GM19238 (cell line): Measurements from ENCODE around the gene MBNL1.

Source experiments
- DNase-seq: peaks from one replicate; pipeline ENCODE4 v3.0.0; 2011; ENCODE audit warnings: low spot score; ENCODE audit not compliant: insufficient read length

MBNL1 gene

DNA sequence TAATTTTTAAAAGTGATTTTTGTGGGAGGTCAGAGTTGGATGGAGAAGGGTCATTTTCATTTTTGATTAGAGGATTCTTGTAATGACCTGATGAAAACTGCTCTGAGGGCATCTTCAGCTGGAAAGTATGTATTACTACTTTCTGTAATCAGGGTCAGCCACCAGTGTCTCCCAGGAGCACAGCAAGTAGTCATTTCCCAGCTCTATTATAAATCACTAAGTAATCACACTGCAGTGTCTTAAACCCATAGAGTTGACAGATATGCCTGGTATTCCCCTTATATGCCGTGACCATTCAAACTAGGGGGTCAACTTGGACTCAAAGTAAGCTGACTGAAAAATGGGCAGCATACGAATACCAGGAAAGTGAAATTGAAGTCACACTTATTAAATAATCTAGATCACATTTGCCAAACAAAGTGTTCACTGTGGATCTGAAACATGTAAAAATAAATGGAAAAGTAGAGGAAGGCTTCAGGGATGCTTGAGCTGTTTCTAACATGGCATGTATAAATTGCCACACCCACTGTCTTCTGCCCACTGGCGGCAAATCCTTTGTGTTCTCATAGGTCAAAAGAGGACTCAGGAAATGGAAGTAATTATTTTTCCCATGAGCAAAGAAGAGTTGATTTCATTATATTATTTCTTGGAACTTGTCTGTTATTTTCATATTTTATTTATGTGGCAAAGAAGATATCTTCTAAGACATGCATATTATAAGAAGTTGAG, 105.7 kb downstream of the MBNL1 start:
- DNase-seq, result no peak

DNA sequence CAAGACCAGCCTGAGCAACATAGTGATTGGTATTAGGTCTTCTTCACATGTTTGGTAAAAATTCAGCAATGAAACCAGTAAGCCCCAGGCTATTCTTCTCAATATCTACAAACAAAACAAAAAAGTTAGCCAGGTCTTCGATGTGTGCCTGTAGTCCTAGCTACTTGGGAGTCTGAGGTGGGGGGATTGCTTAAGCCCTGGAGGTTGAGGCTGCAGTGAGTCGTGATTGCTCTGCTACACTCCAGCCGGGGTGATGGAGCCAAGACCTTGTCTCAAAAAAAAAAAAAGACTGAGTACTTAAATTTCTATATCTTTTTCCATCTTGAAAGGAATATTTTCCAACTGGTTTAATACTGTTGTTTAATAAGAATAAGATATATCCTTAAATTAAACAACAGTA, 106.8 kb downstream of the MBNL1 start:
- DNase-seq, result no peak

- no peak for DNase-seq
These were observed 107.8 kb downstream of the MBNL1 start for GRCh38 chr3:152376351-152377183.

DNA sequence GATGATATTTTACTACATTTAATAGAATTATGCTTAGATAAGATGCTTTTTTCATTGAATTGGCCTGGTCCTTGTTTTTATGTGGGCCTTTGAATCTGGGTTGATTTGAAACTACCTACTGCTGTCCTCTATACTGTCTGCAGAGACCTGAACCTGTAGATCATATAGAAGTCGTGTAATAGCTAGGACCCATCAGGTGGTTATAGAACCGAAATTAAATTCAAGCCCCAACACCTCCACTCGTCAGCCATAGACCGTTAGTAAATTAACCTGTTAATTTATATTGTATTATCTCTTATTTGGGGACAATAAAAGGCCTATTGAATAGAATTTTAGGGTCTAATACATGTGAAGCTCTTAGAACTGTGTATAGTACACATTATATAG, 108.4 kb downstream of the MBNL1 start:
- no peak for DNase-seq

DNA sequence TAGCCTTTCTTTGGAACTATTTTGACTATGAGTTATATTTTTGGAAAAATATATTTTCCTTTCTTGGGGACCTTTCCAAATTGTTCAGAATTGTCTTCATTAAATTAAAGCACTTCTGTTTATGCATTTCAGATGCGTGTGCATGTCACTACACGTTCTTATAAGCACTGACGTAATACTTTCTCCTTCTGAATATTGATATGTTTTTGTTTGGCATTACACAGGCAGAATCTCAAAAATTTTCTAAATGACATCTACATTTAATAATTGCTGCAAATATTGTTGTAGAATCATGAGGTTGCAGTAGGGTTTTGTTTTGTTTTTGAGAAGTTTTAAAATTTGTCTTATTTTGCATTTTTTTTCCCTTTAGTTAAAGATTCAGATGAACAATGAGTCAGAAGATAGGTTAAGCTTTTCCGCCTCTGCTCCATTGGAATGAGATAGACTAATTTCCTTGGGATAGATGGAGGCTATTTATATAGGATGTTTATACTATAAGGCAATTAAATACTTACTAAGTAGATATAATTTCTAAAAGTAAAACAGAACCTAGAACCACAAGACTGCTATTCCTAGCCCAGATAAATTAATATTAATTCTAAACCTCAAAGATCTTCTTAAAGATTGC, 110.8 kb downstream of the MBNL1 start:
- no peak for DNase-seq

- no peak for DNase-seq
These were observed 111.3 kb downstream of the MBNL1 start for GRCh38 chr3:152380043-152380442.

GRCh38 chr3:152381881-152382295, 113.2 kb downstream of the MBNL1 start:
- DNase-seq, result no peak

DNA sequence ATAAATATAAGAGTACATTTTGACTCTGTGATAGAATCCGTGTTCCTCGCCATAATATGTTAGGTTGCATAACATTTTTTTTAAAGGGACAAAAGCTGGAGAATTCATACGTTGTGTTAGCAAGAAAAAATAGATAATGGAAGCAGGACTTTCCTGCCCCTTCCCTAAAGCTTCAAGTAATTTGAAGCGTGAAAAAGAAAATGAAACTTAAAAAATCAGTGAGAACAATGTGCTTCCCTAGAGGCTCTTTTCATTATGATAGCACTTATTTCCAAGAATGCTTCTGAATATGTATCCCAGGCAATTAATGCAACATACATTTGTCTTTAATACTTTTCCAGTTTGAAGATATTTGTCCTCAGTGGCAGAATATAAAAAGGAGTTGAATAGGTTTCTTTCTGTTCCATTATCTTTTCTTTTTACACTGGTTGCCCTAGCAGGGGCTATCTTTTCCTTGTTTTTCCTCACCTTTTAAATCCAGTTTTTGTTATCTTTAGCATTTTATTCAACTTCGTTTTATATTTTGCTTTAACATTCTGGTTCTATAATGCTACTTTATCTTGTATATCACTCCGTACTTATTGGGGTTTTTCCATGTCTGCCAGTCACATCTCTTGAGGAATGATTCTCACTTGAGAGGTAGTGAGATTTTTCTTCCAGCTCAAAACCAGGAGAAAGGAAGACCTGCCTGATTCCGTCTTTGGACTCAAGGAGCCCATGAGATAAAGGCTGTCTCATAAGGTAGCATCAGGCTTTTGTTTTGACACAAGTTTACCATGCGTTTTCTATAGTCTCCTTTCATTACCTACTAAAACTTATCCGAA, 113.8 kb downstream of the MBNL1 start:
- no peak for DNase-seq

DNA sequence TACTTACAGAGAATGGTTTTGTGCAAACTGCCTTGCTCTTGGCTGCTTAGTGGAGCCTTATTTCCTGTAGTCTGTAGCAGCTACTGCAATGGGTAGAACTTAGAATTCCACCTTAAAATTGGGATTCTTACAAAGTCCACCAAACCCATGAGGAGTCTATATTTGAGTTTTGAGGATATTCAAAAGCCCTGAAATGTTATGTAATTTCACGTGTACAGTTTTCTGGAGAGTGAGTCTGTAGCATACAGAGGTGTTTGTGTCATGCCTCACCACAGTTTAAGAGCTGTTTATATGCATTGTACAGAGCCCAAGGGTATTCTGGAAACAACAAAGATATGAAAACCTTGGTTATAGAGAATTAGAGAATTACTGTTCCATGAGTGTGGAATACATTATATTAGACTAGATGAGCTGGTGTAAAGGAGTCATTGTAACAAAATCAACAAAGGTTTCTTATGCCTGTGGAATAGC, 114.4 kb downstream of the MBNL1 start:
- DNase-seq, result no peak

GRCh38 chr3:152384412-152384811, 115.7 kb downstream of the MBNL1 start:
- no peak for DNase-seq

- DNase-seq, result no peak
These were observed 117.0 kb downstream of the MBNL1 start for GRCh38 chr3:152385761-152386160.

DNA sequence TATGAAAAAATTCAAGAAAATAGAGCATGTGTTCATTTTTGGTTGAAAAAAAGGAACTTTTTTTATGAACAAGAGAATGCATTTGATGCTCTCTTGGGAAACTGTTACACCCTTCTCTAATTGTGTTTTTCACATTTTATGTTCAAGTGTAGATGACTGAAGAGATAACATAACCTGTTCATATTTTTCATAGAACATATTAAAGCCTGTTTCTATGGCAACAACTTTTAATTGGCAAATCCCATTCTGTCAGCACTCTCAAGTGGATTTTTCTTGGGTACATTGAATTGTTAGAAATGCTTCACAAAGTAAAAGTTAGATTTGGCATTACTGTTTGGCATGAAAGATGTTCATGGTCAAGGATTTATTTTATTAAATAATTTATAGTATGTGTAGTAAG, 117.5 kb downstream of the MBNL1 start:
- no peak for DNase-seq

- no peak for DNase-seq
These were observed 119.9 kb downstream of the MBNL1 start for GRCh38 chr3:152388631-152389030.

- DNase-seq, result no peak
These were observed 120.7 kb downstream of the MBNL1 start for GRCh38 chr3:152389316-152389934.

DNA sequence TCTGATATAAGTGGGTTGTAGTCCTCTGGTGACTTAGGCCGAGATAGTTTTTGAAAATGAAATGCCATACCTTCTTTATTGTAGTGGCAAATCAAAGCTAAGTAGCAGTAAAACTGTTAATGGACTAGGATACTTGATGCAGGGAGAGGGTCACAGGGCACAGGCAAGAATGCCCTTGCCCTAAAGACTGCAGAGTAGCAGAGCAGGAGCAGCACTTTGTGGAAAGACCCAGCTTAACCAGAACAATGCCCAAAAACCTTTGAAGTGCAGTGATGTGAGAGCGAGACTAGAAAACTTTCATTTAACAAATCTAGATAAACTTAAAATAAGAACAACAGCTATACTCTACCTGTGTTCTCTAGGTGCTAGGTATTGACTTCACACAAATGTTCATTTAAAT, 121.9 kb downstream of the MBNL1 start:
- no peak for DNase-seq

GRCh38 chr3:152391671-152392070, 122.9 kb downstream of the MBNL1 start:
- DNase-seq, result no peak

- DNase-seq, result no peak
These were observed 123.6 kb downstream of the MBNL1 start for GRCh38 chr3:152392272-152392880.

GRCh38 chr3:152394246-152394645, 125.5 kb downstream of the MBNL1 start:
- DNase-seq, result no peak

DNA sequence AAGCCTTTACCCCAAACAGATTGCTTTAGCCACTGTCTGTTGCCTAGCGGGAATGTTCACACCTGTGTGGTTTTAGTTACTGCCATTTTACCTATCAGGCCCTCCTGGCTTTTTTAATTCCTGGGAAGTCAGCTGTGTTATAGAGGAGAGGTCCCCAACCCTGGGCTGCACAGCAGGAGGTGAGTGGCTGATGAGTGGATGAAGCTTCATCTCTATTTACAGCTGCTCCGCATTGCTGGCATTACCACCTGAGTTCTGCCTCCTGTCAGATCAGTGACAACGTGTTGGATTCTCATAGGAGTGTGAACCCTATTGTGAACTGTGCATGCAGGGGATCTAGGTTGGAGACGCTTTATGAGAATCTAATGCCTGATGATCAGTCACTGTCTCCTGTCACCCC, 127.0 kb downstream of the MBNL1 start:
- DNase-seq, result no peak

DNA sequence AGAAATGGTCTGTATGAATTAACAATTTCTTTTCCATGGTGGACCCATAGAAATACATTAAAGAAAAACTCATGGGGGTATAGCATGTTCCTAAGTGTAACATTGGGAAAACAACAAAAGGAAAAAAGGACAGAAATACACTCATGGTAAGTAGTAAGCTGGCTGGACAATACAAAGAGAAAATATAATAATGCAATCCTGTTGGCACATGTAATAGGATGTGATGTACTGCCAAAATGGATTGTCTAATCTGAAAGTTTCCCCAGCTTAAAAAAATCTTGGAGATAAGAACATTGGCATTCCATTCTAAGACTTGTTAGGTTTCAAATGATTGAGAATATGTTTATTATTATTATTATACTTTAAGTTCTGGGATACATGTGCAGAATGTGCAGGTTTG, 128.1 kb downstream of the MBNL1 start:
- no peak for DNase-seq
